Activated T-helper 9 cell treated with anti-CD3 and anti-CD28 coated beads, Interleukin-2, amount 50 U/mL, for 16 hours (primary cell): ENCODE results near the gene PCDH12.
"Not testable (repeated sequence)": the region's sequence is repeated elsewhere in the genome, so short reads cannot be mapped to it uniquely, and the experiment has no call there.

Source experiments
- DNase-seq: peaks from one replicate; pipeline ENCODE4 v3.0.0-alpha.2; 2020; ENCODE audit warnings: low read depth

PCDH12 gene

DNA sequence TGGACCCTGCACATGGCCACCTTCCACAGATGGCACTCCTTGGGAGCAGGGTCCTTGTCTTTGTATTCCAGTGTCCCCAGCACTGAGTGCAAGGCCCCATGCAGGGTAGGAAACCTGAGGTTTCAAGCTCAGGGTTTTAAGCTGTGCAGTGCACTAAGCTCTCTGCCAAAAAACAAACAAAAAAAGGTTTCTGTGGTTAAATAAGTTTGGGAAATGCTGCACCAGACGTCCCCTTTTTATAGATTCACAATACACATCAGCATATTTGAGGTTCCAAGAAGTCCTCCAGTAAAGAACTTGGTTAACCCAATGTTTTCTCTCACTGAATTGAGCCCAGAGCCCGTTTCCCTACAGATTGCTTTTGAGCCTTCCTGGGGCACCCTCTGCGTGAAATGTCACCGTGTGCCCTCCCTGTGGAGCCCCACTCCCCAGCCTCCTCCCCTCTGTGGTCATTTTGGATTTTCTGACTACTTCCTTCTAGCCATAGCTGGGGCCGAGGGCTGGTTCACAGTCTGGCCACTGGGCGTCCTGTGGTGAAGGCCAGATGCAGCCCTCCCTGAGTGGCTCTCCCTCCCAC is 17.2 kb downstream of the PCDH12 start:
- no peak for DNase-seq

DNA sequence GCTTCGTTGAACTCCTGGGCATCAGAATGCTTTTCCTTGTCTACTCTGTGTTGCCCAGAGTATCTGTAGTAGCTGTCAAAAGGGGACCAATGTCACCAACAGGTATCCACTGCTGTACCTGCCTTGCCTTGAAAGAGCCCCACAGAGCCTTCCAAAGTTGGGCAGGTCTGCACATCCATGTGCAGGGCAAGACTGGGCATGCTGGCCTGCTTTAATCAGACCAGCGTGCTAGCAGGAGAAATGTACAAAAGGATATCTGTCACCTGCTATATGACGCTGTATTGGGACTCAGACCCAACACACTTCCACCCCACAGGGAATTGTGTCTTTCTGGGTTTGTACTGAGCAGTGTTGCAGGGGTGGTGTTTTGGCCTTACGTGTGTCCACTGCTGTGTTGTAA is 22.5 kb downstream of the PCDH12 start:
- DNase-seq, result no peak

DNA sequence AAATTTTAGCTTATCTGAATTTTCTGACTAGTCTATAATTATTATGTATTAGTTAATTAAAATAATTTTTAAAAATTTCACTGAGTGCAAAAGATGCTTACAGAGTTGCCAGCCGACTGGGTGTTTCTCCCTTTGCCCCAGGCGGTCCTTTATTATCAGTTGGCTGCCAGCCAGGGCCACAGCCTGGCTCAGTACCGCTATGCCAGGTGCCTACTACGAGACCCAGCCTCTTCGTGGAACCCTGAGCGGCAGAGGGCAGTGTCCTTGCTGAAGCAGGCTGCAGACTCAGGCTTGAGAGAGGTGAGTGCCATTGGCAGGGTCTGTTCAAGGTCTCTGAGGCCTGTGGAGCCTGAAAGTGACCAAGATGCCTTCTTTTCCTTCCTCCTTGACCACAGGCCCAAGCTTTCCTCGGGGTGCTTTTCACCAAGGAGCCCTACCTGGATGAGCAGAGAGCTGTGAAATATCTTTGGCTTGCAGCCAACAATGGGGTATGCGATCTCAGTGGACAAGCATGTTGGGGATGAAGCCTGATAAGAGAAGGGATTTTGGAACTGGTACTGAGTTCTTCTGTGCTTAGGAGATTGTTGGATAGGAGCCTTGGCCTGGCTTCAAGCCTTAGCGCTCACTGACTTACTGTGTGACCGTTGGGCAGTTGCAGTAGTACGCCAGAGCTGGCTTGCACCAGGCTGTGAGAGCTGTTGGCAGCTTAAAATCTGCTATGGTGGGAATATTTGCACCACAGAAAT is 23.7 kb downstream of the PCDH12 start:
- DNase-seq, result no peak

DNA sequence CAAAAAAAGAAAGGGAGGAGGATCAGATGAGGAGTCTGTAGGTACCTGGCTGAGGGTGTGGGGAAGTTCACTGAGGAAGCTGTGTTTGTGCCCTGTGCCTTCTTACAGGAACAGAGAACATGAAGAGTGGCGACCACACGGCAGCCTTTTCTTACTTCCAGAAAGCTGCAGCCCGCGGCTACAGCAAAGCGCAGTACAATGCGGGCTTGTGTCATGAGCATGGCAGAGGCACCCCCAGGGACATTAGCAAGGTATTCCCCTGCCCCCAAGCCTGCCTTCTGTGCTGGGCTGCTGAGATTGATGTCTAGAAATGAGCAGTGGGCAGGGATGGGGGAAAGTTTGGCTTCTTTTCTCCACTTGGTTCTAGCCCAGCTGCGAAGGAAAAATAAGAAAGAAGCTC is 24.9 kb downstream of the PCDH12 start:
- no peak for DNase-seq

DNA sequence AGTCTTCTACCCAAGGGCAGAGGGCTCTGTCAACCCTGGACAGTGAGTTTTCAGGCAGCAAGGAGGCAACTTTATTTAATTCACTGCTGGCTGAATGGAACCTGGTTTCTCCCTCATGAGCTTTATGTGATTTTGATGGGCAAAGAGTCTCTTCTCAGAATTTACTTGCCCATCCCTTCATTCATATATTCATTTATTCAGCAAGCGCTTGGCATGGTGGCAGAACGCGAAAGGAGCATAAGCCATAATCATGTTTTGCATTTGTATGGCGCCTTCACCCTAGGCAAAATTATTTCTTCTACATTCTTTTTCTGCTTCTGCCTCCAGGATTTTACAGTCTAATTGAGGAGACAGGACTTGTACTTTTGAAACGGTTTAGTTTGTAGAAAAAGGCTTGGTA is 26.3 kb downstream of the PCDH12 start:
- no peak for DNase-seq

DNA sequence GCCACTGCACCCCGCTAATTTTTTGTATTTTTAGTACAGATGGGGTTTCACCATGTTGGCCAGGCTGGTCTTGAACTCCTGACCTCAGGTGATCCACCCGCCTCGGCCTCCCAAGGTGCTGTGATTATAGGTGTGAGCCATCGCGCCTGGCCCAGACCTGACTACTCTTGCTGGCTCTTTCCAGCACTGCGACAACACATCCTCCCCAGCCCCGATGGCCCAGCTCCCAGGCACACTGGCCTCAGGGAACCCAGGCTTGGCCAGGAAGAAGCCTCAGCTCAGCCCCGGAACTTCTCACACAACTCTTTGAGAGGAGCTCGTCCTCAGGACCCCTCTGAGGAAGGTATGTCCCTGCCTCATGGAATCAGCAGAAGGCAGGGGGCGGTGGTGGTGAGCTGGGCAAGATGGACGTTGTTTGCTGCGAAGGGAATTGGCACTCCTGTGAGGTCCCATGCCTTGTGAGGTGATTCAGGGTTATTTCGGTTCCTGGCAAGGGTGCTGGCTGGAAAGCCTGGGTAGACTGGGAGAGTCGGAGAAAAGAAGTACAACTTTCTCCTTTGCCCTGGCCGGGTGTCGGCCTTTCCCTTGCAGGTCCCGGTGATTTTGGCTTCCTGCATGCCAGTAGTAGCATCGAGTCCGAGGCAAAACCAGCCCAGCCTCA is 28.5 kb downstream of the PCDH12 start:
- DNase-seq, result no peak

DNA sequence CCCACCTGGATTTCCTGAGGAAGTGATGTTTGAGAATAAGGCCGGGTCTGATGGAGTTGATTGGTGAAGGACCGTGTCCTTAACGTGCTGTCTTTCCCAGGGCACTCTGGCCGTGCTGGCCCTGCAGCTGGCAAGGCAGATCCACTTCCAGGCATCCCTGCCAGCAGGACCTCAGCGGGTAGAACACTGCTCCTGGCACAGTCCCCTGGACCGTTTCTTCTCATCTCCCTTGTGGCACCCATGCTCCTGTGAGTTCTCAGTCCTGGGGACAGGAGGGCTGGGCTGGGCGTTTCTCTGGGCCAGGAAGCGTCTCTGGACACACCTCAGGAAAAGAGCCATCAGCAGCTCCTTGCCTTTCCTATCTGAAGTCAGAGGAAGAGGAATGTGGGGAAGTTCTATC is 30.0 kb downstream of the PCDH12 start:
- no peak for DNase-seq

DNA sequence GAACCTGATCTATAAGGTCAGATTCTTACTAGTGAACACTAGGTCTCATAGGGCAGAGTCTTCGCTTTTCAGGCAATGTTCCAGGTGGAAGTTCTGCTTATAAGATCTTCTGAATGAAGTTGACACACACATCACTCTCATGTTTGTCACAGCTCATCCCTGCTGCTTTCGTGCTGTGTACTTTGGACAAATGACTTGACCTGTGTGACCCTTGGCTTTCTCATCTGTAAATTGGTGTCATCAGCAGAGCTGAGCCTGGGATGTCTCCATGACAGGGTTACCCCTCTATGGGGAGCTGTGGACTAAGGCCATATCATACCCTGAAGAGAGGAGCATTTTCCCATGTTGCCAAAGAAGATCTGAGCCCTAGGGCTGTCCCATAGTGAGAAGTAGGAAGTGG is 31.6 kb downstream of the PCDH12 start:
- no peak for DNase-seq

DNA sequence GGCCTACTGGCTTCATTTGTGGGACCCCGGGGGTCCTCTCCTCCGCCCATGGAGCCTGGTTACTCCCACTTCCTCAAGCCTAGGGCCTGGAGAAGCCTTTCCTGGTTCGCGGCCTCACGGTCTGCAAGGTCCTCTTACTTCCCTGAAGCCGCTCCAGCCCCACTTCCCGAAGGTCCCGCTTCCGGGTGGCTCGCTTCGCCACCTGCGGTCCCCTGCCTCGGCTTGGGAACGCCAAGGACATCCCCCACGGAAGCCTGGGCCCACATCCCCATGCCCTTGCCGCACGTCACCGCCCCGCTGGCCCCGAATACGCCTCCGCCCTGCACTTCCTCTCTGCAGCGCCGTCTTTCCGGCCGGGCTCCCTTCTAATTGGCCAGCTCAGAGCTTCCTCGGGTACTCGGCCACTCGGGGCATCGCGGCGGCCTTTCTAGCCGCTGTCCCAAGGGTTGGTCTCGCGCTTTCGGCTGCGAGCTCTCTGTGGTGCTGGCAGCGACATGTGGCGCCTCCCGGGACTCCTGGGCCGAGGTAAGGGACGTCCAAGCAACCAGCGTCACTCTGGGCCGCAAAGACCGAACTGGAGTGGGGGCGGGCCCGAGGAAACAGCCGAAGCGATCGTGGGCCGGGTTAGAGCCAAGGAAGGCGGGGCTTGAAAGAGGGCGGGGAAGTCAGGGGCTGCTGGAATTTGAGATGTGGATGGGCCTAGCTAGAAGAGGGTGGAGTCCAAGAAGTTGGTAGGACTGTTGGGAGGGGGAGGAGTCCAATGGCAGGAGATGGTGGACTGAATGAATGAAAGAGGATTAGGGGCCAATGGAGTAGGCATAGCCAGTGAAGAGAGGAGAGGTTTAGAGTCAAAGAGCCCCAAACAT is 34.3 kb downstream of the PCDH12 start, which contains the start of gene DELE1:
Gene DELE1, plus strand, starts transcription at position 424 of the 866 bp plus-strand sequence. Its CDS starts 71 bp downstream, at position 495.
- DNase-seq, result peak; percentile 81

DNA sequence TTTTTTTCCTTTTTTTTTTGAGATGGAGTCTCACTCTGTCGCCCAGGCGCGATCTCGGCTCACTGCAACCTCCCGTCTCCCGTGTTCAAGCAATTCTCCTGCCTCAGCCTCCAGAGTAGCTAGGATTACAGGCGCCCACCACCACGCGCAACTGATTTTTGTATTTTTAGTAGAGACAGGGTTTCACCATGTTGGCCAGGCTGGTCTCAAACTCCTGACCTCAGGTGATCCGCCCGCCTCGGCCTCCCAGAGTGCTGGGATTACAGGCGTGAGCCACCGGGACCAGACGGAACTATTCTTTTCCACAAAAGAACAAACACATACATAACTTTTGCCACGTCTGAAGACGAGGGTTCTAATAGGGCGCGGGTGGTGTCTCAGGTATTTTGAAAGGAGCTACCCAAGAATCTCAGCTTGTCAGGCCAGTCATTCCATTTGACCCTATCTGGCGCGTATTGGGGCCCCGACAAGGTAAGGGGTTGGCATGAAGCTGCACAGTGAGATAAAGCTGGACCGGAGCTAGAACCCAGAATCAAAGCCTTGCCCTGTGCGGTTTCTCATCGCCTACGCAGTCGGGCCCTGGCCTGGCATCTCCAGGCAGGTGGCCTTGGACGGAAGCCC is 35.1 kb downstream of the PCDH12 start:
- DNase-seq, result not testable (repeated sequence)

DNA sequence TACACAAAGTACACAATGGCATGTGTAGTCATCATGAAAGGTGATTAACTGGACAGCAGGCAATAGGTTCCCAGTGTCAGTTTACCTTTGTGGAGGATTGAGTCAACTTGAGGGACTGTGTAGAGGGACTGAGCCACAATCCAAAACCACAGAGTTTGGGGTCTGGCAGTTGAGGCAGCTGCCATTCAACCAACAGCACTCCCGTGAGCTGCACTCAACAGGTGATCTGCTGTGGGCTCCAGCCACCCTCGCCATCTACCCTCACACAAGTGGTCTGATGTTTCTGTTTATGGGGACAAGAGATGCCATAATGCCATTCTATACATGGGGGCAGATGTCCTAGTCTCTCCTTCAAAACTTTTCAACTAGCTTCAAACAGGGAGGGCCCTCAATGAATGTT is 37.2 kb downstream of the PCDH12 start:
- no peak for DNase-seq

DNA sequence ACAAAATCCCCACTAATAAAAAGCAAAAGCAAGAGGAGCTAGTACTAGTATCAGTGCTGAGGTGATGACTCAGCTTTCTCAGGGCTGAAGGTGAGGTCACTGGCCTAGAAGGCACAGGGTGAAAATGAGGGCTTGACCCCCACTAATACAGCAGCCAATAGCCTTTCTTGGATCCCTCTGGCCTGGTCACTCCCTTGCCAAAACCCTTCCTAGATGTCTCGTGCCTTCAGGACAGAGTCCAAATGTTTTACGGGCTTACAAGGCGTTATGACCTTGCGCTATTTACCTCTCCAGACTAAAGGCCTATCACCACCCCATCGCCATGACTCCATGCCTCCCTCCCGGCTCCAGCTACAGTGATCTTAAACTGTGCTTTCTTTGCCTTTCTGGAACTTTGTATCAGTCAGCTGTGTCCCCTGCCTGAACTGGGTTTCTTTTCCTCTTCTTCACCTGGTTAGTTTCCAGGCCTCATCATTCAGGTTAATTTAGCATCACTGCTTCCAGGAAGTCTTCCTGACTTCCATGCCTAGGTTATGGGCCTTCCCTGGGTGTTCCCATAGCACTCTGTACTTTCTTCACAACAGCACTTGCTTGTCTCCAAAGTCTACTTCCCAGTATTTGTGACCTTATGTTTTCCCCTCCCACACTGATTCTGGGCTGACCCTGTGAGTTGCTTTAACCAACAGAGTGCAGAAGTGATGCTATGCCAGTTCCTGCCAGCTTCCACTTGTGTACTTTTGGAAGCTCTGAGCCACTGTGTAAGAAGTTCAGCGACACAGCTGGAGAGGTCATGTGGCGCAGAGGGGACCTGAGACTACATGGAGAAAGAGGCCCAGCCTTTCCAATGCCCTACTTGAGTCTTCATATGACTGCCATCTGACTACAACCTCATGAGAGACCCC is 38.5 kb downstream of the PCDH12 start:
- DNase-seq, result no peak

DNA sequence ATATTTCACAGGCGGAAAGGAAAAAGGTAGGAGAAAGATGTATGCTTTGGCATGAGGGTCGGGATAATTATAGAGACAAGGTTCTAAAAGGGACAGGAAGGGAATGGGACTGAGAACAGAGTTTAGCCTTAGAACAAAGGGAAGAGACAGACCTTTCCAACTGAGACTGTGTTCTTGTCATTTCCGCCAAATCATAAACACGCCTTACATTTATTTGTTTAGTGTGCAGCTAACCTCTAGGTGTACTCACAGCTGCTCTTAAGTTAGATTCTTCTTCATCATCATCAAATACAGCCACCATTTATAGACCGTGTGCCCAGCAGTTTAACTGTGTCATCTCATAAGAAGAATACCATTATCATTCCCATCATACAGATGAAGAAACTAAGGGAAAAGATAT is 40.2 kb downstream of the PCDH12 start:
- no peak for DNase-seq

DNA sequence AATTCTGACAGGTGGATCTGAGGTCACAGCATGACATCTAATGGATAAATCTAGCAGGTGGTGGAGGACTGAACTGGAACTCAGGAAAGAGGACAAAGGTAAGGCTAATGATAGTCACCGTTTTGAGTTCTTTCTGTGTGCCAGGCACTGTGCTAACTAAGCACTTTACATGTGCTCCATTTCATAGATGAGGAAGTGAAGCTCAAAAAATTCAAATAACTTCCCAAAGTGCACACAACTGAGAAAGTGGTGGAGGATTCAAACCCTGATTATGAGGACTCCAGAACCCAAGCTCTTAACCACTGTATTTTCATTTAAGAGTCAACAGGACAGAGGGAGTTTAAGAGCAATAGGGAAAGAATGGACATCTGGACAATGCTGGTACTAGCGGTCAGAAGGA is 41.5 kb downstream of the PCDH12 start:
- no peak for DNase-seq

DNA sequence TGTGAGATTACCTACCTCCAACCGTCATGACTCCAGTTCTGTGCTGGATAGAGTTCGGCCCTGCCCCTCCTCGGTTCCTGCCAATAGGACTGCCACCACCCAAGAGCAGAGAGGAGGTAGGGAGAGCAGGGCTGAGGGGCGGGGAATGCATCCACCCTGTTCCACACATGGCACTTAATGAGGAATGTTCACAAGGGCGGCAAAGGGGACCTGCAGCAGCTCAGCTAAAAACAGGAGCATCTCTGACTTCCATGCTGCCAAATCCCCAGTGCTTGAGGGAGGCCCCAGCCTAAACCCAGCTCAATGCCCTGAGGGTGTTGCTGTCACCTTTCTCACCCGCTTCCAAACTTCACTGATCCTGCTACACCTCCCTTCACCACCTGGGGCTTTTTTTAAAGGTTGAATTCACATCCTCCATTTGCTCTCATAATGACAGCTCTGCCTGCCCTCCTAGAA is 42.1 kb downstream of the PCDH12 start:
- no peak for DNase-seq

DNA sequence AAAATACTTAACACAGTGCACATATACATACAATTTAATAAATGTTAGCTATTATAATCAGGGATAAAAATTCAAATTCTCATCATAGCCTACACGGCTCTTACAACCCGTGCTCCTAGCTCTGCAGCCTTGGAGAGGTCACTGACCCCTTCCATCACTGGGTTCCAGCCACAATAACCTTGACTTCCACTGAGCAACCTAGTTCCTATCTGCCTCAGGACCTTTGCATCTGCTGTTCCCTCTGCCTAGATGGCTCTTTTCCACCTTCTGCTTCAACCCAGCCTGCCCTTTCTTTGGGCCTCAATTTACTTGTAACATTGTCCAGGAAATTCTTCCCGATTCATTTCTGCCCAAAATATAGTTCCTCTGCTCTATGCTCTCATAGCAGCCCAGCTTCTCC is 43.2 kb downstream of the PCDH12 start:
- no peak for DNase-seq

DNA sequence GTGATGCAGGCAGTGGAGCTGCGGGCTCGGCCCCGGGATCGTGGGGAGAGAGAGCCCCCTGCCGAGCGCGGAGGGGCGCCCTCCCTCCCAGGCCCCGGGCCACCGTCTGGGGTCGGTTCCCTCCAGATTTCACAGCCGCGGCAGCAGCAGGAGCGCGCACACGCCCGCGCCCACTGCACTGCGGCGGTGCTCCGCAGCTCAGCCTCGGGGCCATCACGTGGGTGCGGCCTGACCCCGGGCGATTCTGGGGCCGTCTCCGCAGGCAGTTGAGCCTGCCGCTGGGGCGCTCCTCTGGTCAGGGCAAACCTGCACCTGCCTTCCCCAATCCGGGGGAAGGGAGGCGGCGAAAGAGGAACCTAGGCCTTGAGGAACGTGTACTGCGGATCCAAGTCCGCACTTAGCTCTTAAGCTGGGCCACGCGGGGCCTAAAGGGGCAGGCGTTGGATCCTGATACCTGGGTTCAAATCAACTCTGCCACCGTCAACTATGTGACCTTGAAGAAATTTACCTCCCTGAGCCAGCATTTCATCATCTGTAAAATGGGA is 43.7 kb downstream of the PCDH12 start:
- DNase-seq, result no peak

DNA sequence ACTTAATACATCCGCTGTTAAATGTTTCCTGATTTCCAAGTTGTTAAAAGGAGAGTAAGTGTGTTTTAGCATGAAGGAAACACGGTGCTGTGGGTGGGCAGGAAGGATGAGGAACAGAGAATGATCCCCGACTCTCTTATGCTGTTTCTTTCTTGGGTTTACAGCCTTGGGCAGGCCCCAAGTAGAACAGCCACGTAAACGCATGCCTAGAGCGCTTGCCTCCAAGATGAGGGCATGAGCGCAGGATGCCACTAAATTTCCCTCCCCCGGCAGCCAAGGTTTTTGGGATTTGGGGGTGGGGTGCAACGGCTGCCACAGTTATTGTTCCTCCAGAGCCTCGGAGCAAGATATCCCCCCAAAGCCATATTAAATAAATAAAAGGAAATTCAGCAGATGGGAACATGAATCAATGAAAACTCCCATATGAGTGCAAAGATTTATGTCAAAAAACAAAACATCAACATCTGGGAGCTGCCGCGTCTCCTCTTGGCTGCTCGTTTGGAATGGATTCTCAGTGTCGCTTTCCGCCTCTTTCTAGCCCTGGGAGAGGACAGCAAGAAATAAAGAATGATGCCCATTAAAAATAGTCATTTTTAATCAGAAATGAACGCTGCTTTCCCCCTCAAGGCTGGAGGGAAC is 44.3 kb downstream of the PCDH12 start:
- no peak for DNase-seq

DNA sequence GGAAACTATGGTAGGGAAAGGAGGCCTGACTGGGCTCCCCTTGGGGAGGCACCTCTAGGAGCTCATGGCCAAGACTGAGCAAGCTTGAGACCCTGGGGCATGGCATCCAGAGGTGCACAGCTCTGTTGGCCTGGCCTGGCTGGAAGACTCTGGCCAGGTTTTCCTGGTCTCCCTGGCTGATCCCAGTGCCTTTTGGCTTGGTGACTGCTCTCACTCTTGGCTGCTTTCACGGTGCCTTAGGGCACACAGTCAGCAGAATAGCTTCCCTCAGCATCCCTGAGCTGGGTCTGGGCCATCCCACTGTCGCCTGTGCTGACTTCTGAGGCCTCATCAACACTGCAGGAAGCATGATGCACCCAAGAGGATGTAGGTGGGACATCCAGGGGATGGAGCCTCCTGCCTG is 47.7 kb downstream of the PCDH12 start:
- no peak for DNase-seq

DNA sequence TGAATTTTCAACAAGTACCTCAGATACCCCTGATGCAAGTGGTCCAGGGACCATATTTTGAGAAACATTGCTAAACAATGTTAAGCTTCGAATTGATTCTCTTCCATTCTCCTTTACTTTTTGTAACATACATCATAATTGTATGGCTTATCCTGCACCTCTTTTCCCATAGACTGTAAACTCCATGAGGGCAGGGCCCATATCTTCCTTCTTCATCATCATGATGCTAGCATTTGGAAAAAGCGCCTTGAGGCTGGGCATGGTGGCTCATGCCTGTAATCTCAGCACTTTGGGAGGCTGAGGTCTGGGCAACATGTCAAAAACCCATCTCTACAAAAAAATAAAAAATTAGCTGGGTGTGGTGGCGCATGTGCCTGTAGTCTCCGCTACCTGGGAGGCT is 48.8 kb downstream of the PCDH12 start:
- DNase-seq, result no peak
